Activated CD4-positive, alpha-beta memory T cell treated with anti-CD3 and anti-CD28 coated beads for 36 hours (primary cell): ENCODE data around the gene TAGLN2. TPM values are rescaled to one million over a fixed set of nuclear protein-coding genes. Genes with fewer than 3 reads are reported as not detected.

Experiments used
- CTCF ChIA-PET: fragments of 350-600 bp; sonication (Branson Sonifier 250); formaldehyde crosslinking; loops from one replicate; lab custom pipeline; 2021; ENCODE audit warnings: antibody characterized with exemption, inconsistent platforms; lab: Charles Lee
- POLR2A ChIA-PET: fragments of 350-600 bp; sonication (Branson Sonifier 250); formaldehyde crosslinking; loops from one replicate; lab custom pipeline; 2021; ENCODE audit warnings: antibody characterized with exemption; lab: Charles Lee
- DNase-seq: peaks from one replicate; pipeline ENCODE4 v3.0.0-alpha.2; 2020
- H3K27ac Mint-ChIP-seq: one replicate; pipeline ENCODE4 v1.8.0; 2021; ENCODE audit warnings: mixed read lengths
- H3K27me3 Mint-ChIP-seq: one replicate; pipeline ENCODE4 v1.8.0; 2021; ENCODE audit warnings: mixed read lengths
- H3K36me3 Mint-ChIP-seq: one replicate; pipeline ENCODE4 v1.8.0; 2021; ENCODE audit warnings: mixed read lengths
- H3K4me1 Mint-ChIP-seq: one replicate; pipeline ENCODE4 v1.8.0; 2021; ENCODE audit warnings: low read depth, mixed read lengths
- H3K4me3 Mint-ChIP-seq: one replicate; pipeline ENCODE4 v1.8.0; 2021; ENCODE audit warnings: mild to moderate bottlenecking, mixed read lengths
- H3K9me3 Mint-ChIP-seq: one replicate; pipeline ENCODE4 v1.8.0; 2021; ENCODE audit warnings: mixed read lengths
- intact Hi-C: fragments of 100-400 bp; cut with micrococcal nuclease; formaldehyde crosslinking; loops from one replicate; pipeline ENCODE4 v1.15.1; 2023
- total RNA-seq, 2 experiments: library from RNA; stranded (reverse); gene quantifications; one replicate each; pipeline ENCODE4 v1.2.3, GENCODE V29; 2021

The TAGLN2 gene
- total RNA-seq, 2 experiments from 2014 or later = 597 to 607 TPM

- Mint-ChIP-seq H3K27ac (no peak overlapping the region), H3K27me3 (no peaks in the 10 kb centered on the region), H3K9me3 (no peaks in the 10 kb centered on the region), H3K36me3 (no peaks in the 10 kb centered on the region), H3K4me3 (no peak overlapping the region), H3K4me1 (peaks cover 9% of the 10 kb centered on the region)
- ChIA-PET POLR2A (interaction anchor here (1.5 kb wide), 1 partner anchor 34 kb away, joined by 5 read pairs; the partner anchor contains the start of gene TAGLN2), CTCF (interaction anchor here (0.7 to 13.8 kb wide), 33 partner anchors 12 to 677 kb away, joined by 3 to 431 read pairs (median 6); partner anchors contain the start of genes DUSP23, FCRL6 and TAGLN2)
- peak; percentile 89 for DNase-seq
- intact Hi-C loops = loop anchor here (1.0 to 5.0 kb wide), 5 partner anchors 37 to 679 kb away; partner anchors contain the start of gene DUSP23
These were observed 33.8 kb downstream of the TAGLN2 start for GRCh38 chr1:159891275-159892157.

GRCh38 chr1:159890390-159890789 lies 34.9 kb downstream of the TAGLN2 start:
- POLR2A ChIA-PET = interaction anchor here (0.9 kb wide), 1 partner anchor 32 kb away, joined by 3 read pairs; no protein-coding TSS in a partner anchor
- H3K27ac Mint-ChIP-seq = no peak overlapping the region

GRCh38 chr1:159889821-159890252 lies 35.5 kb downstream of the TAGLN2 start:
- H3K4me1 Mint-ChIP-seq = peaks cover 9% of the 10 kb centered on the region
- ChIA-PET CTCF (interaction anchor here (0.9 to 13.8 kb wide), 13 partner anchors 10 to 676 kb away, joined by 3 to 431 read pairs (median 10); partner anchors contain the start of genes DUSP23, FCRL6 and TAGLN2), POLR2A (interaction anchor here (0.9 kb wide), 1 partner anchor 33 kb away, joined by 3 read pairs; no protein-coding TSS in a partner anchor)
- no peak overlapping the region for H3K4me3 Mint-ChIP-seq
- no peak overlapping the region for H3K27ac Mint-ChIP-seq
- H3K36me3 Mint-ChIP-seq = no peaks in the 10 kb centered on the region
- intact Hi-C loops = loop anchor here (2.0 to 5.0 kb wide), 2 partner anchors 35 to 678 kb away; no protein-coding TSS in a partner anchor
- H3K9me3 Mint-ChIP-seq = no peaks in the 10 kb centered on the region
- DNase-seq = no peak
- no peaks in the 10 kb centered on the region for H3K27me3 Mint-ChIP-seq

More at GRCh38 chr1:159890390-159890789, 34.9 kb downstream of the TAGLN2 start:
- intact Hi-C loops = loop anchor here (2.0 to 5.0 kb wide), 2 partner anchors 36 to 678 kb away; no protein-coding TSS in a partner anchor
- peaks cover 9% of the 10 kb centered on the region for H3K4me1 Mint-ChIP-seq
- H3K27me3 Mint-ChIP-seq = no peaks in the 10 kb centered on the region
- CTCF ChIA-PET = interaction anchor here (0.6 to 13.8 kb wide), 15 partner anchors 11 to 123 kb away, joined by 3 to 431 read pairs (median 9); partner anchors contain the start of genes DUSP23, FCRL6 and TAGLN2
- no peaks in the 10 kb centered on the region for H3K9me3 Mint-ChIP-seq
- no peaks in the 10 kb centered on the region for H3K36me3 Mint-ChIP-seq
- DNase-seq = no peak
- no peak overlapping the region for H3K4me3 Mint-ChIP-seq

GRCh38 chr1:159889202-159889601 lies 36.1 kb downstream of the TAGLN2 start:
- ChIA-PET POLR2A (interaction anchor here (1.0 kb wide), 1 partner anchor 13 kb away, joined by 3 read pairs; no protein-coding TSS in a partner anchor), CTCF (interaction anchor here (0.9 to 13.8 kb wide), 7 partner anchors 9 to 675 kb away, joined by 4 to 431 read pairs (median 28); partner anchors contain the start of genes DUSP23, FCRL6 and TAGLN2)
- Mint-ChIP-seq H3K27ac (no peak overlapping the region), H3K9me3 (no peaks in the 10 kb centered on the region), H3K4me3 (no peak overlapping the region), H3K4me1 (peaks cover 9% of the 10 kb centered on the region), H3K36me3 (no peaks in the 10 kb centered on the region), H3K27me3 (no peaks in the 10 kb centered on the region)
- no peak for DNase-seq
- intact Hi-C loops = no loop called here

GRCh38 chr1:159884296-159884695 lies 41.0 kb downstream of the TAGLN2 start:
- H3K27me3 Mint-ChIP-seq = no peaks in the 10 kb centered on the region
- DNase-seq = no peak
- POLR2A ChIA-PET = no interaction called here
- intact Hi-C loops = no loop called here
- CTCF ChIA-PET = interaction anchor here (13.8 kb wide), 1 partner anchor 85 kb away, joined by 431 read pairs; the partner anchor contains the start of gene FCRL6
- H3K36me3 Mint-ChIP-seq = no peaks in the 10 kb centered on the region
- no peak overlapping the region for H3K4me3 Mint-ChIP-seq
- H3K27ac Mint-ChIP-seq = no peak overlapping the region
- H3K4me1 Mint-ChIP-seq = no peaks in the 10 kb centered on the region
- H3K9me3 Mint-ChIP-seq = no peaks in the 10 kb centered on the region

- no peaks in the 10 kb centered on the region for H3K27me3 Mint-ChIP-seq
- intact Hi-C loops = no loop called here
- H3K9me3 Mint-ChIP-seq = no peaks in the 10 kb centered on the region
- H3K4me3 Mint-ChIP-seq = no peak overlapping the region
- no peak for DNase-seq
- H3K27ac Mint-ChIP-seq = no peak overlapping the region
- no peaks in the 10 kb centered on the region for H3K4me1 Mint-ChIP-seq
- no peaks in the 10 kb centered on the region for H3K36me3 Mint-ChIP-seq
- ChIA-PET POLR2A (no interaction called here), CTCF (no interaction called here)
These were observed 42.2 kb downstream of the TAGLN2 start for GRCh38 chr1:159883134-159883533.

GRCh38 chr1:159882527-159882862 lies 42.8 kb downstream of the TAGLN2 start:
- Mint-ChIP-seq H3K27me3 (no peaks in the 10 kb centered on the region), H3K9me3 (no peaks in the 10 kb centered on the region), H3K4me3 (no peak overlapping the region), H3K4me1 (no peaks in the 10 kb centered on the region), H3K27ac (no peak overlapping the region), H3K36me3 (no peaks in the 10 kb centered on the region)
- DNase-seq = no peak
- intact Hi-C loops = no loop called here
- POLR2A ChIA-PET = no interaction called here
- CTCF ChIA-PET = interaction anchor here (1.1 kb wide), 1 partner anchor 41 kb away, joined by 4 read pairs; no protein-coding TSS in a partner anchor

- Mint-ChIP-seq H3K27me3 (no peaks in the 10 kb centered on the region), H3K4me1 (no peaks in the 10 kb centered on the region), H3K27ac (no peak overlapping the region), H3K4me3 (no peak overlapping the region), H3K9me3 (no peaks in the 10 kb centered on the region), H3K36me3 (no peaks in the 10 kb centered on the region)
- intact Hi-C loops = no loop called here
- ChIA-PET CTCF (interaction anchor here (1.1 to 4.3 kb wide), 3 partner anchors 9 to 83 kb away, joined by 4 to 32 read pairs (median 17); no protein-coding TSS in a partner anchor), POLR2A (no interaction called here)
- peak; percentile 53 for DNase-seq
These were observed 43.4 kb downstream of the TAGLN2 start for GRCh38 chr1:159881622-159882526.

GRCh38 chr1:159880430-159880829 lies 44.9 kb downstream of the TAGLN2 start:
- ChIA-PET CTCF (interaction anchor here (4.0 to 4.3 kb wide), 2 partner anchors 11 to 82 kb away, joined by 17 to 32 read pairs; no protein-coding TSS in a partner anchor), POLR2A (no interaction called here)
- Mint-ChIP-seq H3K36me3 (no peaks in the 10 kb centered on the region), H3K27ac (no peak overlapping the region), H3K4me3 (no peak overlapping the region), H3K4me1 (no peaks in the 10 kb centered on the region), H3K9me3 (no peaks in the 10 kb centered on the region), H3K27me3 (no peaks in the 10 kb centered on the region)
- no peak for DNase-seq
- intact Hi-C loops = no loop called here

GRCh38 chr1:159879977-159880376 lies 45.3 kb downstream of the TAGLN2 start:
- Mint-ChIP-seq H3K36me3 (no peaks in the 10 kb centered on the region), H3K27ac (no peak overlapping the region), H3K9me3 (no peaks in the 10 kb centered on the region), H3K27me3 (no peaks in the 10 kb centered on the region), H3K4me3 (no peak overlapping the region), H3K4me1 (no peaks in the 10 kb centered on the region)
- DNase-seq = no peak
- intact Hi-C loops = no loop called here
- ChIA-PET CTCF (interaction anchor here (4.0 to 4.3 kb wide), 2 partner anchors 11 to 81 kb away, joined by 17 to 32 read pairs; no protein-coding TSS in a partner anchor), POLR2A (no interaction called here)

GRCh38 chr1:159879136-159879535 lies 46.2 kb downstream of the TAGLN2 start:
- H3K4me1 Mint-ChIP-seq = no peaks in the 10 kb centered on the region
- ChIA-PET POLR2A (no interaction called here), CTCF (interaction anchor here (0.6 to 4.3 kb wide), 6 partner anchors 12 to 199 kb away, joined by 3 to 32 read pairs (median 3); no protein-coding TSS in a partner anchor)
- no peak overlapping the region for H3K27ac Mint-ChIP-seq
- no peak overlapping the region for H3K4me3 Mint-ChIP-seq
- H3K27me3 Mint-ChIP-seq = no peaks in the 10 kb centered on the region
- H3K9me3 Mint-ChIP-seq = no peaks in the 10 kb centered on the region
- intact Hi-C loops = no loop called here
- no peaks in the 10 kb centered on the region for H3K36me3 Mint-ChIP-seq
- no peak for DNase-seq
